Caki2 (cell line): ENCODE data around the gene SH3GLB2. TPM values are rescaled to one million over a fixed set of nuclear protein-coding genes. Genes with fewer than 3 reads are reported as not detected.

ENCODE experiments used
- DNase-seq: peaks from one replicate; pipeline ENCODE4 v3.0.0-alpha.2; 2015; ENCODE audit warnings: low read depth
- in situ Hi-C: cut with HindIII; loops from 2 replicates; pipeline ENCODE4 v1.10.0; 2016; ENCODE audit warnings: low sequenced_read_pairs, low pct_unique_long_range_greater_than_20kb, mixed read lengths
- total RNA-seq: library from RNA; depleted of rRNA; stranded (reverse); fragments of >200 nt; shearing (Covaris generic); gene quantifications from 2 replicates; pipeline ENCODE4 v1.2.3, GENCODE V29; 2014; ENCODE audit warnings: low replicate concordance; rRNA removed

Gene SH3GLB2
- total RNA-seq, result 60.5 and 64.1 TPM in 2 replicates

DNA sequence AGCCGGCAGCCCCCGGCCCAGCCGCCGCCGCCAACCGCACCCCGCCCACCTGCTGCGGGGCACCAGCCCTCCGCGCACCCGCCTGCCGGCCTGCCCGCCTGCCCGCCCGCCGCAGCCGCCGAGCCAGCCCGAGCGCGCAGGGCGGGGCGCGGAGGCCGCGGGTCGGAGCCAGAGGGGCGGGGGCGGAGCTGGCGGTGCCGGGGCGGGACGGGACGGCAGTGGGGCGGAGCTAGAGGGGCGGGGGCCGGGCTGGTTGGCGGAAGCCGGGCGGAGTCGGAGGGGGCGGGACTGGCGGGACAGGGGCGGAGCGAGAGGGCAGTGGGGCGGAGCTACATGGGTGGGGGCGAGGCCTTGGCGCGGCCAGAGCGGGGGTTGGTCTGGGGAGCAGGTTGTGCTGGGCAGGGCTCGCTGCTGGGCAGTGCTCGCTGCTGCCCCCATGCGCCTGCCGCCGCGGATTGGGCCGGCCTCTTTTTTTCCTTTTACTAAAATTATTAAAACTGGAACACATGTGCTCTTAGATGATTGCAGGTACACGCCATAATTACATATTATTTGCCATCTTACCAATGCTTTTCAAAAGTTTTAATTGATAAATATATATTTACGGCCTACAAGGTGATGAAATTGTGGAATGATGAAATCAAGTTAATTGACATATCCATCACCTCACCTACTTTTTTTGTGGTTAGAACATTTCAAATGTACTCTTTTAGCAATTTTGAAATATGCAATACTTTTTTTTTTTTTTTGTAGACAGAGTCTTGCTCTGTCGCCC is at the start of gene SH3GLB2:
TSS of gene SH3GLB2 (minus strand) at position 140 of the 775 bp plus-strand sequence. CDS start 177 bp downstream, outside the sequence.
- in situ Hi-C loops, result no loop called here

DNA sequence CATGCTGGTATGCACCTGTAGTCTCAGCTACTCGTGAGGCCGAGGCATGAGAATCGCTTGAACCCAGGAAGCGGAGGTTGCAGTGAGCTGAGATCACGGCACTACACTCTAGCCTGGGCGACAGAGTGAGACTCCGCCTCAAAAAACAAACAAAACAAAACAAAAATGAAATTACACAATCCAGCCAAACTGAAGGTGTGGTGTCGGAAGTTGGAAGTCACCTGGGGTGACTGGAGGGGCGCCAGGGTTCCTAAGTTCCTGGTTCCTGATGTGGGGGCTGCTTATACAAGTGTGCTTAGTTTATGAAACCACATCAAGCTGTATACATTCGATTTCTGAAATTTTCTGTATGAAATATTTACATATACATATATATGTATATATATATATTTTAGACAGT is 49.1 kb upstream of the SH3GLB2 start:
- in situ Hi-C loops, result no loop called here
- DNase-seq, result no peak

More for the DNA sequence above, at the start of gene SH3GLB2:
- DNase-seq, result peak; percentile 60

DNA sequence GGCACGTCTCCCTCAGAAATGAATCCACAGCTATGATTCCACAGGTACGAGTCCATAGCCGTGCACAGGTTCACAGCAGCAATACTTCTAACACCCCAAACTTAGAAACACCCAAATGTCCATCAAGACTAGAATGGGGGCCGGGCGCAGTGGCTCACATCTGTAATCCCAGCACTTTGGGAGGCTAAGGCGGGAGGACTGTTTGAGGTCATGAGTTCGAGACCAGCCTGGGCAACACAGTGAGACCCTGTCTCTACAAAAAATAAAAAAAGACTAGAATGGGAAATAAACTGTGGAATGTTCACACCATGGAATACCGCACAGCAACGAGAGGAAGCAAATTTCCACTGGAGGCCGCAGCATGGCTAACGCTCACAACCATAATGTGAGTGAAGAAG is 48.5 kb upstream of the SH3GLB2 start:
- in situ Hi-C loops, result no loop called here
- DNase-seq, result no peak

DNA sequence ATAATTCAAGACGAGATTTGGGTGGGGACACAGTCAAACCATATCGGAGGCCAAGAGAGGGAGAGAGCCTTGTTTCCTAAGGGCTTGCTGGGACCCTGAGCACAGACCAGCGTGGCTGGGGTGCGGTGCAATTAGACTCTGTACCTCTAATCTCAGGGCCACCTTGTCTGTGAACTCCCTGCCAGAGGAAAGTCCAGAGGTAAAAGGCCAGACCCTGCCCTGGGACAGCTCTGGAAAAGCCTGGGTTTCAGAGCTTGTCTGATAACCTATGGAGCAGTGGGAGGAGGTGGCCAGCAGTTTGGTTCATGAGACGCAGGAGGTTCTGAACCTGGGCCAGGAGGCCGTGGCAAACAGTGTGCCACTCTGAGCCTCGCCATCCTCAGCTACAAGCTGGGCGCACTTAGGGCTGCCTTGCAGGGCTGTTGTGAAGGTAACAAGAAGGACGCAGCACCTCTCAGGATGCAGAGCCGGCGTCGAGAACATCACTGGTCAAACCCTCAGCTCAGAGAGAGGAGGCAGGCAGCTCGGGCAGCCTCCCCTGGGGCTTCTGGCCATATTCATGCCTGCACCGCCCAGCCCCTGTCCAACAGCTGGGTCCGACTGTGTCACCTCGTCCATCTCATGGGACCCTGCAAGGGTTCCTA is 48.0 kb upstream of the SH3GLB2 start:
- DNase-seq, result no peak
- in situ Hi-C loops, result no loop called here

DNA sequence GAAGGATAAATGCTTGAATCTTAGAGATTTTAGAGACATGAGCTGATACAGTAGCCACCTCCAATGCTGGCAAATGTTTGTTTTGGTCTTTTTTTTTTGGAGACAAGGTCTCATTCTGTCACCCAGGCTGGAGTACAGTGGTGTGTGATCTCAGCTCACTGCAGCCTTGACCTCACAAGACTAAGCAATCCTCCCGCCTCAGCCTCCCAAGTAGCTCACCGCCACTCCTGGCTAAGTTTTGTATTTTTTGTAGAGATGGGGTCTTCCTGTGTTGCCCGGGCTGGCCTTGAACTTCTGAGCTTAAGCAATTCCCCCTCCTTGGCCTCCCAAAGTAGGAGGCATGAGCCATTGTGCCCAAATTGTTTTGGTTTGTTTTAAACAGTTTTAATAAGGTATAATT is 46.0 kb upstream of the SH3GLB2 start:
- in situ Hi-C loops, result no loop called here
- DNase-seq, result no peak

DNA sequence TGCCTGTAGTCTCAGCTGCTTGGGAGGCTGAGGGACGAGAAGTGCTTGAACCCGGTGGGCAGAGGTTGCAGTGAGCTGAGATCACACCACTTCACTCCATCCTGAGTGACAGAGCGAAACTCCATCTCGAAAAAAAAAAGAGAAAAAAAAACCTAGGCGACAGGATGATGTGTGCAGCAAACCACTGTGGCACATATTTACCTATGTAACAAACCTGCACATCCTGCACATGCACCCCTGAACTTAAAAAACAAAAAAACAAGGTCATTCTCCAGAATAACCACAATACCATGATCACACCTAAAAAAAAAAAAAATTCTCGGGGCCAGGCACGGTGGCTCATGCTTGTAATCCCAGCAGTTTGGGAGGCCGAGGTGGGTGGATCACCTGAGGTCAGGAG is 45.3 kb upstream of the SH3GLB2 start:
- no peak for DNase-seq
- in situ Hi-C loops, result no loop called here

DNA sequence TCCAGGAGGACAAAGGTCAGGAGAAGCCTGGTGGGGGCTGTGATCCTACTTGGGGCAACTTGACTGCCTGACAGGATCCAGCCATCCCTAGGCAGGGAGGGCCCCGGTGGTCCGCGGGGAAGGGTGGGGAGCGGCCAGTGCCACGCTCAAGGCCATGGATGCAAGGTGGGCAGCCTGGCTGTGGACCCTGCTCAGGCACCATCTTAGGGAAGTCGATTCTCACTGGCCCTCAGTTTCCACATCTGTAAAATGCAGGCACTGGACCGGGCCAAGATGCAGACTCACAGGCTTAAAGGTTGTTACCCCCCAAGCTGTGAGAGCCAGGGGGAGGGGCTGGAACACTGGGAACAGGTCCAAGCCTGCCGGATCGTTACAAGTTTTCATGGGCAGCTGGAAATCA is 44.0 kb upstream of the SH3GLB2 start:
- no peak for DNase-seq
- in situ Hi-C loops, result no loop called here

DNA sequence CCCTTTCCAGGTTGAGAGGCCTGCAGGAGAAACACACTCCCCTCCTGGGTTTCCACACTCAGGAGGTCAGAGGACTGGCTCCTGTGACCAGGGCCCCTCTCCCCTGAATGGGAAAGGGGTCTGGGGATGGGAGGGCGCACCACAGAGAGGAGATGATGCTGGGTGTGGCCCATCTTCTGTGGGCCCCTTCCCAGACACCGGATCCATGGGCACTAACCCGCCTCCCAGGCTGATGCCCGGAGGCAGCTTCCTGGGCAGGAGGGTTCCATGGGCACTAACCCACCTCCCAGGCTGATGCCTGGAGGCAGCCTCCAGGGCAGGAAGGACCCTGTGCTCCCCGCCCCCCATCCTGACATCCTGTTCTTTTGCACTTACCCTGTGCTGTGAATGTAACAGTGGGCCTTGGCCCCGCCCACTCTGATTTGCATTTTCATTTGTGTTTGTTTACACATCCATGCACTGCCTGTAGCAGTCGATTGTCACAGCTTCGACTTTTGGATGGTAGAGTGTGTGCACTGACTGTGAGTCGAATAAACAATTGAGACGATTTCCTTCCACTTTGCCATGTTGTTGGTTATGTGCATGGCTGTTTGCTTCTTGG is 43.5 kb upstream of the SH3GLB2 start:
- in situ Hi-C loops, result no loop called here

DNA sequence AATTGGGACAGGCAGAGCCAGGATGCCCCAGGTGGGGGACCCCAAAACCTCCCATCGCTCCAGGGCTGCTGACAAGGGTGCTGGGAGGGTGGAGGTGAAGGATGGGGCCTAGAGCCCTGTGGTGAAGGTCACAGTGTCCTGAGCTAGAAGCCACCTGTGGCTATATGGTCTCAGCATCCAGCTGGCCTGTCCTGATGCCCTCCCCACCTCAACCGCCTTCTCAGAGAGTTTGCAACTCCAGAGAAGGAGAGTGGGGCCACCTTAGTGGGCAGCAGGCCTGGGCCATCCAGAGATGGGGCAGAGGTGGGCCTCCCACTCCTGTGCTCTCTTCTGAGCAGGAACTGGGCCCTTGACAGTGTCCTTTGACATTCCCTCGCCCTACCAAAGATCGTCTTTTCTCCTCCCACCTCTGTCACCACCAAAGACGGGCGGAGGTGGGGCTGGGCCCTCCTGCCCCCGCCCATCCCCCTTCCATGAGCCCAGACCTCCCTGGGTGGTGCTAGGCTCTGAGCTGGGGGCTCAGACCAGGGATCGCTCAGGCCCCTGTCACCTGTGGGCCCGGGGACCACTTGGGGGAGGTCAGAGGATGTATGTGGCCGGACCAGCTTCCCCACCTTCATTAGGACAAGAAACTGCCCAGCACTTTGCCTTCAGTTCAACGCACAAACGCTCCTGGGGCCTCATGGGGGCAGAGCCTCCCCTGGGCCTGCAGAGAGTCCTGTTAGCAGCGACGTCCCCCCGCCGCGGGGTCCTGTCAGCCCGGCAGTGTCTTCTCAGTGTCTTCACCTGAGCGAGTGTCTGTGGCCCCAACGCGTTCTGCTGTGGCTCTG is 42.8 kb upstream of the SH3GLB2 start:
- in situ Hi-C loops, result no loop called here
- no peak for DNase-seq

More for the DNA sequence above, 43.5 kb upstream of the SH3GLB2 start:
- no peak for DNase-seq

DNA sequence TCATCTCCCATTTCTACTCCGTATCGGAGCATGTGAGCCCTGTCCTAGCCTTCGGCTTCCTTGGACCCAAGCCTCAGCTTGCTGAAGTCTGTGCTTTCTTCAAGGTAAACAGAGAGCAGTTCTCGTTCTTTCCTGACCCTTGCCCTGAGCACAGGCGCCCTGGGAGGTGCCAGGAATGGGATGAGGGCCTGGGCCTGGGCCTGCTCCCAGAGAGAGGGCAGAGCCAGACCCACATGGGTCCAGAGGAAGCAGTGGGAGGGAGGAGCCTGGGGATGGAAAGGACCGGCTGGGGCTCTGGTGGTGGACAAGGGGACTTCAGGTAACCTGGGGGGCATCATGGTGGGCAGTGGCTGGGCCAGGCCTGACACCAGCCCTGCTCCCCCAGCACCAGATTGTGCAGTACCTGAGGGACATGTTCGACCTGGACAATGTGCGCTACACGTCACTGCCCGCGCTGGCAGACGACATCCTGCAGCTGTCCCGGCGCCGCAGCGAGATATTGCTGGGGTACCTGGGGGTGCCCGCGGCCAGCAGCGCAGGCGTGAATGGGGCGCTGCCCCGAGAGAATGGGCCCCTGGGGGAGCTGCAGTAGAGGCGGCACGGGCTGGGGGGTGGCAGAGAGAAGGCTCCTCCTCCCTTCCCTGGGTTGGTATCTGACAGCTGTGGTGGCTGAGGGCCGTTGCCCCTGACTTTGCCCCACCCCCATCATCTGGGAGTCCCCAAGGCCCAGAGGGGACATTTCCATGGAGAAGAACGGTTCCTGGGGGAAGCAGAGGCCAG is 41.9 kb upstream of the SH3GLB2 start:
- no peak for DNase-seq
- in situ Hi-C loops, result no loop called here

DNA sequence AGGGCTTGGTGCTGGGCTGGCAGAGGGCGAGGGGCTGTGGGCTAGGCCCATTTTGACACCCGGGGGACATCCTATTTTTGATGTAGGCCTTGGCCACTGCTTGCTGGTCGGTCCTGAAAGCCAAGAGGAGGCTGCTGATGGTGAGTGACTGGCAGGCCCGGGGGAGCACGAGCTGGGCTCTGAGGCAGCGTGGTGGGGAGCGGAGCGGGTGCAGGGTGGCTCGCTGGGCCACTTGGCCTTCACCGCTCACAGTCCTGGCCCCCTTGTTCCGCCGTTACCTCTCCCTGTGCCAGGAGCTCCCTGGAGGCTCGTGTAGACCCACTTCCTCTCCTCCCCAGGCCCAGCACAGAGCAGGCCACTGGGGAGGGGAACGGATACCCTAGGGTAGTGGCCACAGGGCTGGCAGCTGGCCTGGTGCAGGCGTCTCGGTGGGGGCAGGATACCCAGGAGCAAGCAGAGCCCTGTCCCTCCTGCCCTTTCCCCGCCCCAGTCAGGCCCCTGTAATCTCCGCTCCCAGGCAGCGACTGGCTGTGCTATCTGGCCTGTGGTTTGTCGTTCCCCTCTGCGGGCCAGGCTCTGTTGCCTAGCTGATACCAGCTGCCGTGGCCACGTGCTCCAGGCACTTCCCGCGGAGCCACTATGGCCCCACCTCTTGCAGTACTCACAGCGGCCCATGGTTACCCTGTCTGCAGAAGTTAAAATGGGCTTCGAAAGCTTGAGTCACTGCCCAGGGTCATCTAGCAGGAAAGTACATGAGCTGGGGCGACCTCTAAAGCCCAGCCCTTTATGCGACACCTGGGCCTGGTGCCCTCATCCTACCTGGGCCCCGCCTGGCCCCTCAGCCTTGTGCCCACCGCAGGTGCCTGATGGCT is 41.1 kb upstream of the SH3GLB2 start:
- in situ Hi-C loops, result no loop called here
- DNase-seq, result no peak

DNA sequence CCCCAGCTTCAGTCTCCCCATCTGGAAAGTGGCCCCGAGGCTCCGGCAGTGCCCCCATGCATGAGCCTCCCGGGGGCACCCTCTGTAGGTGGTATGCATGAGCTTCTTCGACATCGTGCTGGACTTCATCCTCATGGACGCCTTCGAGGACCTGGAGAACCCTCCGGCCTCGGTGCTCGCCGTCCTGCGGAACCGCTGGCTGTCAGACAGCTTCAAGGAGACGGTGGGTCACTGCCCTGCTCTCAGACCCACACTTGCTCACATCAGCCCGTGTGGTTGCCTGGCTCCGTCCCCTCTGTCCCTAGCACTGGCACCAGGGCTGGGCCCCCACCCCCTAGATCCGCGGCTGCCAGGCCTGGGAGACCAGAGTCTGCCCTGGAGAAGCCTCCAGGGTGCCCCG is 40.0 kb upstream of the SH3GLB2 start:
- DNase-seq, result no peak
- in situ Hi-C loops, result no loop called here

DNA sequence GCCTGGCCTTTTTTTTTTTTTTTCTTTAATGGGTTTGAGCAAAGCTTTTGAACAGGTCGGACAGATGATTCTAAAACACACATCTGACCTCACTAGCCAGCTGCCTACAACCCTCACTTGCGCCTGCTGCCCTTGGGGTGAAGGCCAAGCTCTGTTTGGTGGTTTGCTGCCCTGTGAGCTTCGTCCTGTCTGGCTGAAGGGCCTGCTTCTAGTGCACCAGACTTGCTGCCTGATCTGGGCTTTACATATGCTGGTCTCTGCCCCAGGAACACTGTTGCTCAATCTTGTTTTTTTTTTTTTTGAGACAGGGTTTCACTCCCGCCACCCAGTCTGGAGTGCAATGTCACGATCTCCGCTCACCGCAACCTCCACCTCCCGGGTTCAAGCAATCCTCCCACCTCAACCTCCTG is 36.4 kb upstream of the SH3GLB2 start:
- in situ Hi-C loops, result no loop called here

DNA sequence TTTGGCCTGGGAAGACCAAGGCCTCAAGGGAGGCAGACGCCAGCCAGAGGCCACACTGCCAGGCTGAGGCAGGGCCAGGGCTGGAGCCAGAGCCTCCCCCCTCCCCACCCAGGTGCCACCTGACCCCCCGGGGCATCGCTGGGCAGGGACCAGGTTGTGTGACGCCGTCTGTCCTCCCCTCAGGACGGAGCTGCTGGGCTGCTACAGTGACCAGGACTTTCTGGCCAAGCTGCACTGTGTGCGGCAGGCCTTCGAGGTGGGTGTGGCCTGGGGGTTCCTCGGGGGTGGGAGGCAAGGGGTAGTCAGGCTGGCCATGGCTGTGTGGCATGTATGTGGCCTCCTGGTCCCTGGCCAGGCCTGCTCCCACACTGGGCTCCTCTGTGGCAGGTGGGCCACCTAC is 34.9 kb upstream of the SH3GLB2 start:
- in situ Hi-C loops, result no loop called here
- DNase-seq, result no peak

More for the DNA sequence above, 36.4 kb upstream of the SH3GLB2 start:
- DNase-seq, result no peak

DNA sequence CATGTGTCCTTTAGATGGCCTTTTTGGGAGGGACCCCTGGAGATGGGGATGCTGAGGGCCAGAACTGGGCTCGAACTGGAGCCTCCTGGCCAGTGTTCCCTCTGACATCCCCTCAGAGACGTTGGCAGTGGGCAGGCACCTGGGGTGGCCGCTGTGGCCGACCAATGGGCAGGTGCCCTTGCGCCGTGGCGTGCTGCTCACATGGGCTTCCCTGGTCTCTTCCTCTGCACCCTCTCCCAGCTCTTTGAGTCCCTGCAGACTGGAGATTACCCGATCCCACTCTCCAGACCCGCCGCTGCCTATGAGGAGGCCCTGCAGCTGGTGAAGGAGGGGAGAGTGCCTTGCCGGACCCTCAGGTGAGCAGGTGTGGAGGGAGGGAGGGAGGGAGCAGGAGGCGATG is 32.9 kb upstream of the SH3GLB2 start:
- no peak for DNase-seq
- in situ Hi-C loops, result no loop called here

DNA sequence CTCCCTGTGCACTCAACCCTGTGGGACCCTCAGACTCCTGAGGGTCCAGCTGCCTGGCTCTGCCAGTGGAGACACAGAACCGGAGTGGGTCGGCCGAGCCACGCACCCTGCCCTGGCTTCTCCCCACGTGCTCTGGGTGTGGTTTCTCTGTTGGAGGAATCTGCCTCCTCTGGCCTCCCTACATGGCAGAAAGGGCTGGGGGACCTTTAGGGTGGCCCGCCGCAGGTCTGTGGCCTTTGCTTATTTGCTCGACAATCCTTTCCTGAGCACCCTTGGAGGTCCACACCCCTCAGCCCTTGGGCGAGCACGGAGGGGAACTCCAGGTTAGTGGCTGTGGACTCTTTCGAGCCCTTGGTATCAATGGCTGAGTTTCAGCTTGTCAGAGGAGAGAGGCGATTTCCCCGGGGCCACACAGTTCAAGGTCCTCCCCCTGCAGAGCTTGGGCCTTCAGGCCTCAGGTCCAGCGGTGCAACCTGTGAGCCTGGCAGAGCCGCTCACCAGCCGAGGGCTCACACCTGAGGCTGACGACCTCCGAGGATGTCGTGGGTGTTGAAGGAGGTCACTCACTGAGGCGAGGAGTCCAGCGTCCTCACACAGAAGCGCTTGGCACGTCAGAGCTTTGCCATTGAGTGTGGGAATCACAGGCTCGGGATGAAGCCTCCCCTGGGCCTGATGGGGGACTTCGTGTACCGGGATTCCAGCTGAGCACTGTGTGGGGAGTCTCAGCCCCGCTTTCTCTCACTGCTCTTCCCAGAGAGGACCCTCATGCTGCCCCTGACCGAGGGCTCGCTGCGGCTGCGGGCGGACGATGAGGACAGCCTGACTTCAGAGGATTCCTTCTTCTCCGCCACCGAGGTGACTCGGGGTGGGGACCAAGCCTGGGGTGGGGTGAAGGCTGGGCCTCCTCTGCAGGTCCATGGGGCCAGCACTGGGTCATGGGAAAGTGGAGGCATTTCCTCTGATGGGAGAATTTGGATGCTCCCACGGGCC is 32.0 kb upstream of the SH3GLB2 start:
- DNase-seq, result no peak
- in situ Hi-C loops, result no loop called here
